Astrocyte (in vitro differentiated cells and primary cell): ENCODE data around the gene JAKMIP3. TPM values are rescaled to one million over a fixed set of nuclear protein-coding genes. Genes with fewer than 3 reads are reported as not detected.
"Not testable (repeated sequence)": the region's sequence is repeated elsewhere in the genome, so short reads cannot be mapped to it uniquely, and the experiment has no call there.

ENCODE experiments used
- DNase-seq: peaks from one replicate; pipeline ENCODE4 v3.0.0-alpha.2; 2010; ENCODE audit warnings: low read depth
- FAIRE-seq: peaks from 2 replicates; lab custom pipeline; 2011; peaks lifted over from hg19 to GRCh38; lab: Jason Lieb, UNC
- H2AFZ ChIP-seq: 2 replicates; pipeline ENCODE4 v1.6.0; 2012; ENCODE audit warnings: low read depth, low read length, inconsistent platforms
- H3K27ac ChIP-seq: 2 replicates; pipeline ENCODE4 v1.5.1; 2011; ENCODE audit warnings: low read depth, low read length, inconsistent platforms
- H3K27me3 ChIP-seq: 2 replicates; pipeline ENCODE4 v1.6.0; 2011; ENCODE audit warnings: low read length, inconsistent platforms; ENCODE audit not compliant: insufficient read depth
- H3K36me3 ChIP-seq: 2 replicates; pipeline ENCODE4 v1.5.1; 2011; ENCODE audit warnings: low read length, inconsistent platforms; ENCODE audit not compliant: insufficient read depth
- H3K4me1 ChIP-seq: 2 replicates; pipeline ENCODE4 v1.5.1; 2011; ENCODE audit warnings: low read length, inconsistent platforms; ENCODE audit not compliant: insufficient read depth
- H3K4me2 ChIP-seq: 2 replicates; pipeline ENCODE4 v1.6.0; 2012; ENCODE audit warnings: low read length, inconsistent platforms
- H3K4me3 ChIP-seq: 2 replicates; pipeline ENCODE4 v1.5.1; 2011; ENCODE audit warnings: low read depth, mild to moderate bottlenecking, low read length, inconsistent platforms; ENCODE audit not compliant: insufficient read depth
- H3K79me2 ChIP-seq: 2 replicates; pipeline ENCODE4 v1.6.0; 2012; ENCODE audit warnings: mild to moderate bottlenecking, low read length, inconsistent platforms; ENCODE audit not compliant: insufficient read depth
- H3K9ac ChIP-seq: 2 replicates; pipeline ENCODE4 v1.6.0; 2012; ENCODE audit warnings: mild to moderate bottlenecking, low read length, inconsistent platforms
- H3K9me3 ChIP-seq: 2 replicates; pipeline ENCODE4 v1.5.1; 2012; ENCODE audit warnings: low read depth, mild to moderate bottlenecking, low read length, inconsistent platforms; ENCODE audit not compliant: insufficient read depth
- H4K20me1 ChIP-seq: 2 replicates; pipeline ENCODE4 v1.6.0; 2012; ENCODE audit warnings: low read length, inconsistent platforms; ENCODE audit not compliant: insufficient read depth
- H3K27ac Mint-ChIP-seq: one replicate; pipeline ENCODE4 v1.8.0; 2021; ENCODE audit warnings: mild to moderate bottlenecking, mixed read lengths; ENCODE audit not compliant: unreplicated experiment
- H3K27me3 Mint-ChIP-seq: one replicate; pipeline ENCODE4 v1.8.0; 2021; ENCODE audit warnings: low read depth, mixed read lengths; ENCODE audit not compliant: unreplicated experiment
- H3K36me3 Mint-ChIP-seq: one replicate; pipeline ENCODE4 v1.8.0; 2021; ENCODE audit warnings: low read depth, mixed read lengths; ENCODE audit not compliant: unreplicated experiment
- H3K4me1 Mint-ChIP-seq: one replicate; pipeline ENCODE4 v1.8.0; 2021; ENCODE audit warnings: low read depth, mixed read lengths; ENCODE audit not compliant: unreplicated experiment
- H3K4me3 Mint-ChIP-seq: one replicate; pipeline ENCODE4 v1.8.0; 2021; ENCODE audit warnings: mild to moderate bottlenecking, moderate library complexity, mixed read lengths; ENCODE audit not compliant: unreplicated experiment
- H3K9me3 Mint-ChIP-seq: one replicate; pipeline ENCODE4 v1.8.0; 2021; ENCODE audit warnings: mild to moderate bottlenecking, mixed read lengths; ENCODE audit not compliant: unreplicated experiment
- EZH2 ChIP-seq: IDR thresholded peaks from 2 replicates; pipeline ENCODE4 v1.6.1; 2012; ENCODE audit warnings: mild to moderate bottlenecking, low read length, inconsistent platforms; ENCODE audit not compliant: insufficient read depth
- total RNA-seq: library from RNA; stranded (reverse); gene quantifications from 2 replicates; pipeline ENCODE4 v1.2.1, GENCODE V29; 2021
- TF ChIP-seq, protein P1 (sequence below): IDR thresholded peaks from 2 replicates; pipeline ENCODE4 v1.5.1; 2011; ENCODE audit warnings: low read depth, mild to moderate bottlenecking, inconsistent platforms, low read length, moderate library complexity; ENCODE audit not compliant: insufficient read depth

Gene JAKMIP3
- total RNA-seq, 1 donor from 2014 or later, result 0.54 TPM

DNA sequence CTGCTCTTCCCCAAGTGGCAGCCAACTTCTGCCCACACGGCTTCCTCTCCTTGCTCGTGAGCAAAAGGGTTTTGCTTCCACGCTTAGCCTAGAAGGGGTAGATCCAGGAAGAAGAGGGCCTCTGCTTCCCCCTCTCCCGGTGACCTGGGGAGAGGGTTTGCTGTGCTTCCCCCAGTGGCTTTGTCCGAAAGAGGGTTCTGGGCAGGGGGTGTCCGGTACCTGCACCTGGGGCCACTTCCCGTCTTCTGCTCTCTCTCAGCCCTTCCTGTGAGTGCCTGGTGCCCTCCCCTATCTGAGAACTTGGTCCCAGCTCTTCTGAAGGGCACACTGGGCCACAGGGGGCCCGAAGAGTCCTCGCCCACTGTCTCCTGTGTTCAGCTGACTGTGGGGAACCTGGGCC, 11.3 kb downstream of the JAKMIP3 start:
- Histone ChIP-seq H3K9me3 (no peaks in the 10 kb centered on the region), H3K79me2 (no peaks in the 10 kb centered on the region), H3K27ac (no peak overlapping the region), H3K4me2 (no peak overlapping the region), H2AFZ (no peak overlapping the region), H3K27me3 (no peaks in the 10 kb centered on the region), H3K4me1 (no peaks in the 10 kb centered on the region), H3K9ac (no peak overlapping the region), H4K20me1 (no peaks in the 10 kb centered on the region), H3K36me3 (no peaks in the 10 kb centered on the region), H3K4me3 (no peak overlapping the region)
- TF ChIP-seq, protein P1, sequence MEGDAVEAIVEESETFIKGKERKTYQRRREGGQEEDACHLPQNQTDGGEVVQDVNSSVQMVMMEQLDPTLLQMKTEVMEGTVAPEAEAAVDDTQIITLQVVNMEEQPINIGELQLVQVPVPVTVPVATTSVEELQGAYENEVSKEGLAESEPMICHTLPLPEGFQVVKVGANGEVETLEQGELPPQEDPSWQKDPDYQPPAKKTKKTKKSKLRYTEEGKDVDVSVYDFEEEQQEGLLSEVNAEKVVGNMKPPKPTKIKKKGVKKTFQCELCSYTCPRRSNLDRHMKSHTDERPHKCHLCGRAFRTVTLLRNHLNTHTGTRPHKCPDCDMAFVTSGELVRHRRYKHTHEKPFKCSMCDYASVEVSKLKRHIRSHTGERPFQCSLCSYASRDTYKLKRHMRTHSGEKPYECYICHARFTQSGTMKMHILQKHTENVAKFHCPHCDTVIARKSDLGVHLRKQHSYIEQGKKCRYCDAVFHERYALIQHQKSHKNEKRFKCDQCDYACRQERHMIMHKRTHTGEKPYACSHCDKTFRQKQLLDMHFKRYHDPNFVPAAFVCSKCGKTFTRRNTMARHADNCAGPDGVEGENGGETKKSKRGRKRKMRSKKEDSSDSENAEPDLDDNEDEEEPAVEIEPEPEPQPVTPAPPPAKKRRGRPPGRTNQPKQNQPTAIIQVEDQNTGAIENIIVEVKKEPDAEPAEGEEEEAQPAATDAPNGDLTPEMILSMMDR, result no peak
- TF ChIP-seq EZH2, result no peak
- FAIRE-seq (no peak), DNase-seq (no peak)
- peaks cover 11% of the 10 kb centered on the region for H3K27me3 Mint-ChIP-seq
- H3K9me3 Mint-ChIP-seq, result no peaks in the 10 kb centered on the region
- H3K27ac Mint-ChIP-seq, result no peak overlapping the region
- no peaks in the 10 kb centered on the region for H3K4me1 Mint-ChIP-seq
- no peak overlapping the region for H3K4me3 Mint-ChIP-seq
- H3K36me3 Mint-ChIP-seq, result no peaks in the 10 kb centered on the region

DNA sequence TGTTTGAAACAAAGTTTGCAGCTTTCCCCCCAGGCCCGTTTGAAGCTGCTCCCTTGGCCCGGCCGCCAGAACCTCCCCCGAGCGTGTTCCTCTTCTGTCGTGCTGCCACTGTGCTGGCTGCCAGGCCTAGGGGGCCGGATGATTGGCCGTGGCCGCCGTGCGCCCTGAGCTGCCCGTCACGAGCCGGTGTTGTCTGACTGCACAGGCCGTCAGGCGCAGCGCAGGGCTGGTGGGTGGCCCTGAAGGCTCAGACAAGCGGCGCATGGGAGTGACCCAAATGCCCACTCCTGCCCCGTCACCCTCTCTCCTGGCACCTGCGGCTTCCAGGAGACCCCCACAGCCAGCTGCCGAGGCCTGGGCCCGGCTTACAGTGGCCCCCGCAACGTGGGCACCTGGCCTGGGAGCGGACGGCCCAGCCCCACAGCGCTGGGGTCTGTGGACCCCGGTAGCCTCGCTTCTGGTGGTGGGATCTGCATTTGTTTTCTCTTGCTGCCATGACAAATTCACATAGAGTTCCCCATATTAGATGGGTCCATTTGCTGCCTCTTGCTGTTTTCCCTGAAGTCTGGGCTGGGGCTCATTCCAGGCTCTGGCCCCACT, 13.1 kb downstream of the JAKMIP3 start:
- TF ChIP-seq, protein P1, result no peak
- no peak for TF ChIP-seq EZH2
- FAIRE-seq (no peak), DNase-seq (no peak)
- Mint-ChIP-seq H3K4me1 (no peaks in the 10 kb centered on the region), H3K9me3 (peaks cover 2% of the 10 kb centered on the region), H3K27ac (no peak overlapping the region), H3K4me3 (no peak overlapping the region), H3K27me3 (peaks cover 12% of the 10 kb centered on the region), H3K36me3 (no peaks in the 10 kb centered on the region)
- Histone ChIP-seq H3K79me2 (no peaks in the 10 kb centered on the region), H3K9me3 (no peaks in the 10 kb centered on the region), H3K4me1 (no peaks in the 10 kb centered on the region), H3K4me2 (no peak overlapping the region), H3K9ac (no peak overlapping the region), H2AFZ (no peak overlapping the region), H3K27ac (no peak overlapping the region), H4K20me1 (no peaks in the 10 kb centered on the region), H3K4me3 (no peak overlapping the region), H3K27me3 (no peaks in the 10 kb centered on the region), H3K36me3 (no peaks in the 10 kb centered on the region)

DNA sequence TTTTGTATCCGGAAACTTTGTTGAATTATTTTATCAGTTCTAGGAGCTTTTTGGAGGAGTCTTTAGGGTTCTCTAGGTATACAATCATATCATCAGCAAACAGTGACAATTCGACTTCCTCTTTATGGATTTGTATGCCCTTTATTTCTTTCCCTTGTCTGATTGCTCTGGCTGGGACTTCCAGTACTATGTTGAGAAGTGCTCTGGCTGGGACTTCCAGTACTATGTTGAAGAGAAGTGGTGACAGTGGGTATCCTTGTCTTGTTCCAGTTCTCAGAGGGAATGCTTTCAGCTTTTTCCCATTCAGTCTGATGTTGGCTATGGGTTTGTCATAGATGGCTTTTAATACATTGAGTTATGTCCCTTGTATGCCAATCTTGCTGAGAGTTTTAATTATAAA, 18.6 kb downstream of the JAKMIP3 start:
- not testable (repeated sequence) for H3K4me3 ChIP-seq, H3K36me3 Mint-ChIP-seq, H2AFZ ChIP-seq, H3K36me3 ChIP-seq, H3K9ac ChIP-seq, H3K27ac ChIP-seq, FAIRE-seq, H3K27ac Mint-ChIP-seq, H3K4me1 ChIP-seq, H3K4me2 ChIP-seq, H3K27me3 ChIP-seq, DNase-seq, H3K9me3 ChIP-seq, H3K4me1 Mint-ChIP-seq, H3K79me2 ChIP-seq, H4K20me1 ChIP-seq, H3K4me3 Mint-ChIP-seq
- Mint-ChIP-seq H3K27me3 (peaks cover 16% of the 10 kb centered on the region), H3K9me3 (peaks cover 13% of the 10 kb centered on the region)

DNA sequence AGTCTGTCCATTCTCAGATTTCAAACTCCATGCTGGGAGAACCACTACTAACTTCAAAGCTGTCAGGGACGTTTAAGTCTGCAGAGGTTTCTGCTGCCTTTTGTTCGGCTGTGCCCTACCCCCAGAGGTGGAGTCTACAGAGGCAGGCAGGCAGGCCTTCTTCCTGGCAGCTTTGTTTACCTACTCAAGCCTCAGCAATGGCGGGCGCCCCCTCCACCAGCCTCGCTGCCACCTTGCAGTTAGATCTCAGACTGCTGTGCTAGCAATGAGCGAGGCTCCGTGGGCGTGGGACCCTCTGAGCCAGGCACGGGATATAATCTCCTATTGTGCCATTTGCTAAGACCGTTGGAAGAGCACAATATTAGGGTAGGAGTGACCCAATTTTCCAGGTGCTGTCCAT, 27.5 kb downstream of the JAKMIP3 start:
- not testable (repeated sequence) for H3K27ac ChIP-seq, H3K4me3 ChIP-seq, H3K27me3 ChIP-seq, H3K4me1 ChIP-seq, H3K4me3 Mint-ChIP-seq, H3K27ac Mint-ChIP-seq, H3K9ac ChIP-seq, FAIRE-seq, H3K9me3 ChIP-seq, DNase-seq, H3K79me2 ChIP-seq, H3K36me3 Mint-ChIP-seq, H3K4me2 ChIP-seq, H3K36me3 ChIP-seq, H2AFZ ChIP-seq, H4K20me1 ChIP-seq
- Mint-ChIP-seq H3K9me3 (peaks cover 14% of the 10 kb centered on the region), H3K27me3 (peaks cover 39% of the 10 kb centered on the region), H3K4me1 (peaks cover 11% of the 10 kb centered on the region)
